ENCODE data around the gene MCF2L.

MCF2L gene

DNA sequence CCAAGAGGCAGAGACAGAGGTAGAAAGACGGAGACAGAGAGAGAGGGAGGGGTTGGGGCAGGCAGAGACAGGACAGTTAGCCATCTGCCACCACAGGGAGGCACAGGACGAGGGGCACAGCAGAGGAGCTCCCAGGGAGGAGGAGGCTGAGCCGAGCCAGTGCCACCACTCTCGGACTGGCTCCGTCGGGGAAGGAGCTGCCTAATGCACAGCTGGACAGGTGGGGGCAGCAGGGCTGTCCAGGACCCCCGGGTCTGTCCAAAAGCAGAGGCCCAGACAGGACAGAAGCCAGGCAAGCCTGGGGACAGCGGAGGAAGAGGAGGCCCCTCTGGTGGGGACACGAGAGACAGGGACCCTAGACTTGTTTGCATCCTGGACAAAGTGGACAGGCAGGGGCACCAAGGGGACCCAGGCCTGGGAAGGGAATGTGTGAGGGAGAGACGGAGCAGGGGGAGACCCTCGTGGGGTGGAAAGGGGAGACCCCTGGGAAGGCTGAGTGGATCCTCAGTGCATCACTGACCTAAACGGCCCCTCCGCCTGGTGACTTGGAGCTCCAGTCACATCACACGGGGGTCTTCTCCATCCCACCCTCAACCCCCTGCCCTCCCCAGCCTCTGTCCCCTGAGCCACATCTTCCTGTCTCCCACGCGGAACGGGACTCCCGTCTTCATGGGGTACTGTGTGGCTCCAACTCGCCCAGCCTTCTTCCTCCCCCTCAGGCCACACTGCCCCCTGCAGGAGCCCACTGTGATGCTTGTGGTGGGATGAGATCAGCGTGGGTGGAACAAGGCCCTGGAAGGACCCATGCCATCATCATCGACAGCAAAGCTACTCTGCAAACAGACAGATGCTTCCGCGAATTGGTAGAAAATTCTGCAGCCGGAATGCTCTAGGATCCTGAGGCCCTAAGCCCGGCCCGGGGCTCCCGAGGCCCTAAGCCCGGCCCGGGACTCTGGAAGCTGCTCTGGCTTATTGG lies 154.5 kb downstream of the MCF2L start:
- TF ChIP-seq, protein P1, sequence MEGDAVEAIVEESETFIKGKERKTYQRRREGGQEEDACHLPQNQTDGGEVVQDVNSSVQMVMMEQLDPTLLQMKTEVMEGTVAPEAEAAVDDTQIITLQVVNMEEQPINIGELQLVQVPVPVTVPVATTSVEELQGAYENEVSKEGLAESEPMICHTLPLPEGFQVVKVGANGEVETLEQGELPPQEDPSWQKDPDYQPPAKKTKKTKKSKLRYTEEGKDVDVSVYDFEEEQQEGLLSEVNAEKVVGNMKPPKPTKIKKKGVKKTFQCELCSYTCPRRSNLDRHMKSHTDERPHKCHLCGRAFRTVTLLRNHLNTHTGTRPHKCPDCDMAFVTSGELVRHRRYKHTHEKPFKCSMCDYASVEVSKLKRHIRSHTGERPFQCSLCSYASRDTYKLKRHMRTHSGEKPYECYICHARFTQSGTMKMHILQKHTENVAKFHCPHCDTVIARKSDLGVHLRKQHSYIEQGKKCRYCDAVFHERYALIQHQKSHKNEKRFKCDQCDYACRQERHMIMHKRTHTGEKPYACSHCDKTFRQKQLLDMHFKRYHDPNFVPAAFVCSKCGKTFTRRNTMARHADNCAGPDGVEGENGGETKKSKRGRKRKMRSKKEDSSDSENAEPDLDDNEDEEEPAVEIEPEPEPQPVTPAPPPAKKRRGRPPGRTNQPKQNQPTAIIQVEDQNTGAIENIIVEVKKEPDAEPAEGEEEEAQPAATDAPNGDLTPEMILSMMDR (IDR thresholded peaks at IDR 0.05; ENCODE audit: low read depth, low read length, missing control alignments) = peak; percentile 36
- H3K4me3 ChIP-seq (ENCODE audit: low read depth, low read length) = no peak overlapping the region
- DNase-seq (ENCODE audit: low read depth) = no peak

DNA sequence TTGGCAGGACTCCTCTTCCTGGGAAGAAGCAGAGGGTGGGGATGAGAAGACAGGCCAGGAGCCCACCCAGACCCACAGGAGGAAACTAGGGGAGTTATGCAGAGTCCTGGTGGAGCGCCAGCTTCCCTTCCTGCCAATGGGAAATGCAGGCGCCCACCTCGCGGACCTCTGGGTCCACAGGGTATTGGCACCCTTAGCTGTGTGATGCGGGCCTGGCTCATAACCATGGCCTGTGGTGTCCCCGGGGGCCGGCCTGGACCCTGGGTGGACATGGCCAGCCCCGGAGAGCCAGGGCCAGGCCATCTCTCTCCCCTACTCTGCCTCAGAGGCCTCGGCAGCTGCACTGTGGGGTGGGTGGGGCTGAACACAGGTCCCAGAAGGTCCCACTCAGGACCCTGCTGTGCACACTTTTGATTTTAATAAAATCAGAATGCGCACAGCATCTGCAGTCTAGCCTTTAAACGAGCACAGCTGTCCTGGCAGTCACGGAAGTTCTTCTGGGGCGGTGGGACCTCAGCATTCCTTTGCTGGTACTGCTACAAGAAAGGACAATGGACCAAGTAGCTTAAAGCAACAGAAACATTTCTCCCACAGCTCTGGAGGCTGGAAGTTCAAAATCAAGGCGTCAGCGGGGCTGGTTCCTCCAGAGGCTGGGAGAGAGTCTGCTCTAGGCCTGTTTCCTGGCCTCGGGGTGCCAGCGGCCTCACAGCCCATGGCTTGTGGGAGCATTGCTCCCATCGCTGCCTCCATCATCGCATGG lies 155.4 kb downstream of the MCF2L start:
- TF ChIP-seq, protein P1 (IDR thresholded peaks at IDR 0.05; ENCODE audit: low read depth, low read length, missing control alignments) = no peak
- no peak overlapping the region for H3K4me3 ChIP-seq (ENCODE audit: low read depth, low read length)
- DNase-seq (ENCODE audit: low read depth) = no peak

DNA sequence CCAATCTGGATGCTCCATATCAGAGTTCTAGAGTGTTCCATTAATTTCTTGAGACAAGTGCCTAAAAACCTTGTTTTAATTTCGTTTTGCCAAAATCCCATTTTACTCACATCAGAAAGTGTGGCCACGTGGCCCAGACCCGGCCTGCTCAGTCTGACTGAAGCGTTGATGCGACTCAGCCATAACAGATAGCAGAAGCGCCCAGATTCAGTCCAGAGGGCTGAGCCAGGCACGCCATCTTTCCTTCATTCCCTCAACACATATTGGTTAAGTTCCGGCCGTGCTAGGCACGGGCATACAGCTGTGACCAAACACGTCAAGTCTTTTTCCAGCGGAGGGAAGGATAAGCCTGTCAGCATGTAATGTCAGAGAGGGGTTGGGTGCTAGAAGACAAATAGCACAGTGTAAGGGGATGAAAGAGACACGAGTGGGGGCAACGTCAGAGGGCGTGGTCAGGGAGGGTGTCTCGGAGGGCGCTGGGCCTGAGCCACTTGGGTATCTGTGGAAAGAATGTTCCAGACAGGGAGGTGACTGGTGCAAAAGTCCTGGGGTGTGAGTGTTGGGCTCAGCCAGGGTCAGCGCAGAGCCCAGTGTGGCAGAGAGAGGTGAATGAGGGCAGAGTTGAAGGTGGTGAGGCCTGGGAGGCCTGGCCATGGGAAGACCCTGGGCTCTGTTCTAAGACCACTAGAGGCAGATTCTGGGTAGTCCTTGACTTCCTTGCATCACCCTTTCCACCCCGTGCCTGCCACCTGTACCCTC lies 156.7 kb downstream of the MCF2L start:
- TF ChIP-seq, protein P1 (IDR thresholded peaks at IDR 0.05; ENCODE audit: low read depth, low read length, missing control alignments) = no peak
- H3K4me3 ChIP-seq (ENCODE audit: low read depth, low read length) = no peak overlapping the region
- DNase-seq (ENCODE audit: low read depth) = no peak

DNA sequence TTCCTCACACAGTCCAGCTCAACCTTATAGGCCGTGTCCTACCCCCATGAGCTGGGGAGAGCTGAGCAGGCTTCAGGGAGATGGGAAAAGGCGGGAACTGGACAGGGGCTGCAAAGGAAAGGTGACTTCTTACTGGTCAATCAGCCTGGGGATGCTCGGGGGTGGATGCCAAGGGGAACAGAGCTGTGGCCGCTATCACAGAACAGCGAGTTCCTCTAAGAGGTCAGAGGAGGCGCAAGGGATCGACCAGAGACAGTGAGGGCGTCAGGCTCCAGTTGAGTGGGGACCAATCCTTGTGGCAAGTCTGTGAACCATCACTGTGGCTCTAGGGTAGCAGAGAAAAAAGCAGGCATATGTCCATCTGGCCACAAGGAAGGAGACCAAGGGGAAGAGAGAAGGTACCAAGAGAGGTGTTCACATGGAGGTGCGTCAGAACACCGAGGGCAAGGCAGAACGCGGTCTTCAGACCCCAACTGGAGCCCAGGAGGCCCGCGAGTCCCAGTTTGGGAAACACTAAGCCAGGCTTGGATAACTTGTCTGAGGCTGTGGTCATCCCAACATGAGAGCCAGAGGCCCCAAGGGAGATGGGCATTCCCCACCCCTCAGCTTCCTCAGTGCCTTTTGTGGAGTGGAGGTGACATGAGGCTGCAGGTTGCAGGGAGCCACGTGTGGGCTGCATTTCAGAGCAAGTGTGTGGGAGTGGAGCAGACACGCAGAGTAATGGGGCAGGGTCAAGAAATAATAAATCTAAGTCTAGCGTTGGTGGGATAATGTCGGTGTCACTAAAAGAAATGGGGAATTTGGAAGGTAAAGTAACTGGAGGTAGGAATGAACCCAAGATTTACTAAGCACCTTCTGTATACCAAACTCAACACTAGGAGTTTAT lies 157.5 kb downstream of the MCF2L start:
- TF ChIP-seq, protein P1 (IDR thresholded peaks at IDR 0.05; ENCODE audit: low read depth, low read length, missing control alignments) = no peak
- DNase-seq (ENCODE audit: low read depth) = no peak
- H3K4me3 ChIP-seq (ENCODE audit: low read depth, low read length) = no peak overlapping the region

DNA sequence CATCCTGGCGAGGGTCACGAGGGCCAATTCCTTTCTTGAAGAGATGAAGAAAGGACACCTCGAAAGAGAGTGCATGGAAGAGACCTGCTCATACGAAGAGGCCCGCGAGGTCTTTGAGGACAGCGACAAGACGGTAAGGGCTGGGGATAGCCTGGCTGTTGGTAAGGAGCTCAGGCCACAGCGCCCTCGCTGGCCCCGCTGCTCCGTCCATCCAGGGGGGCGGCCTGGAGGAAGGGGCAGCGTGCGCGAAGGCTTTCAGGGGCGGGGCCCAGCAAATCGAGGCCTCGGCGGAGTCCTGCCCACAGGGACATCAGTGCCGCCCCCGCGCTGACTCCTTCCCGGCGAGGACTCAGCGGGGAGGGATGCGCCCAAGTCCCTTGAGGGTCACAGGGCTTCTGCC lies 160.5 kb downstream of the MCF2L start:
- DNase-seq (ENCODE audit: low read depth) = no peak
- no peak overlapping the region for H3K4me3 ChIP-seq (ENCODE audit: low read depth, low read length)
- TF ChIP-seq, protein P1 (IDR thresholded peaks at IDR 0.05; ENCODE audit: low read depth, low read length, missing control alignments) = no peak

Measured in GM12864 (cell line).